Cardiac fibroblast (primary cell): ENCODE results near the gene TDRD7.

ENCODE experiments used
- DNase-seq, 2 donors: peaks; one replicate each; pipeline versions ENCODE4 v3.0.0 to v3.0.0-alpha.2; 2010; ENCODE audit warnings: low read depth in 2 of 2
- H3K4me3 ChIP-seq, 2 donors: replicated peaks in 1 of 2; 1 replicate in 1 of 2; 2 replicates in 1 of 2; pipeline ENCODE4 v1.5.1; 2011; ENCODE audit warnings: low read depth in 2 of 2, low read length in 2 of 2, mild to moderate bottlenecking in 2 of 2, moderate library complexity in 1 of 2
- CTCF ChIP-seq: IDR thresholded peaks from one replicate; pipeline ENCODE4 v1.5.1; 2011; ENCODE audit warnings: low read depth, mild to moderate bottlenecking, low read length, inconsistent platforms

The TDRD7 gene

GRCh38 chr9:97504381-97505216 lies 92.7 kb downstream of the TDRD7 start:
- DNase-seq, result no peak
- no peak overlapping the region for H3K4me3 ChIP-seq
- TF ChIP-seq CTCF, result no peak

GRCh38 chr9:97505845-97506244 lies 93.9 kb downstream of the TDRD7 start:
- TF ChIP-seq CTCF, result no peak
- DNase-seq, result no peak
- H3K4me3 ChIP-seq, result no peak overlapping the region

DNA sequence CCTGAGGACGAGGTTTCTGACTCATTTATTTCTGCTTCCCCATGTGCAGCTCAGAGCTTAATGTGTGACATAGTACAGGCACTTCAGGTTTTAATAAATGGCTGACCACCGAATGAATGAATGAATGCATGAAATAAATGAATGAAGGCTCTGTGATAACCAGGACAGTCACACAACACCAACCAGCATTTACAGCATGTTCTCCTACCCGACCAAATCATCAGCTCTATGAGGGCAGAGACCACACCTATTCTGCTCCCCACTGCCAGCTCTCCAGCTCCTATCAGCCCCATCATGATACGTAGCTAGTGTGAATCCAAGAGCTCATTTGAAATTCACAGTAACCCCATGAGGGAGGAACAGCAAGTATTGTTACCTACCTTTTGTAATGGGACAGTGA lies 94.4 kb downstream of the TDRD7 start:
- no peak for TF ChIP-seq CTCF
- no peak for DNase-seq
- no peak overlapping the region for H3K4me3 ChIP-seq

- no peak overlapping the region for H3K4me3 ChIP-seq
- no peak for DNase-seq
- TF ChIP-seq CTCF, result no peak
Observed at GRCh38 chr9:97506787-97507186, 94.9 kb downstream of the TDRD7 start.

GRCh38 chr9:97507428-97507984 lies 95.6 kb downstream of the TDRD7 start:
- H3K4me3 ChIP-seq, result no peak overlapping the region
- no peak for TF ChIP-seq CTCF
- DNase-seq, result no peak

DNA sequence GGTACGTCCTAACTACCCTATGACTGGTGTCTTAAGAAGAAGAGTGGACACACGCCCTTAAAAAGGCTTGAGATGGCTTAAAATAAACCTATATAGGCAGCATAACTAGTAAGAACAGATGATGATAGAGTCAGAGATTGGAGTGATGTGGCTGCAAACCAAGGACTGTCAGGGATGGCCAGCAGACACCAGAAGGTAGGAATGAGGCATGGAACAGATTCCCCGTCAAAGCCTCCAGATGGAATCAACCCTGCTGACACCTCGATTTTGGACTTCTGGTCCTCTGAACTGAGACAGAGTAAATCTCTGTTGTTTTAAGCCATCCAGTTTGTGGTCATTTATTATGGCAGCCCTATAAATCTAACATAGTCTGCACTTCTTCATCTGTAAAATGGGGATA lies 97.0 kb downstream of the TDRD7 start:
- no peak for DNase-seq
- TF ChIP-seq CTCF, result no peak
- H3K4me3 ChIP-seq, result no peak overlapping the region
